Panc1 (cell line): ENCODE data around the gene STXBP1. TPM values are rescaled to one million over a fixed set of nuclear protein-coding genes. Genes with fewer than 3 reads are reported as not detected.

ENCODE experiments used
- ATAC-seq: fragments of 200-7000 bp; cut with Tn5 transposase; 2 replicates; pipeline ENCODE4 v1.9.1; 2020; ENCODE audit warnings: mild to moderate bottlenecking, moderate library complexity
- BruUV-seq: library from RNA; stranded (reverse); fragments of 400-500 nt; replicated peaks from 2 replicates; lab custom pipeline; 2021; lab: Mats Ljungman, UMichigan
- CTCF ChIA-PET: fragments of 300-600 bp; sonication (Branson Sonifier 250); formaldehyde crosslinking; loops from one replicate; lab custom pipeline; 2022; ENCODE audit warnings: antibody characterized with exemption; lab: Charles Lee
- POLR2A ChIA-PET: fragments of 300-600 bp; sonication (Branson Sonifier 250); formaldehyde crosslinking; loops from one replicate; lab custom pipeline; 2022; ENCODE audit warnings: antibody characterized with exemption; lab: Charles Lee
- DNase-seq: peaks from one replicate; pipeline ENCODE4 v3.0.0-alpha.2; 2010; ENCODE audit warnings: low read depth, low spot score
- H3K27ac ChIP-seq: 2 replicates; pipeline ENCODE4 v1.5.1; 2011; ENCODE audit warnings: mild to moderate bottlenecking, low read length, inconsistent platforms
- H3K27me3 ChIP-seq: fragments of 200-500 bp; sonication (Bioruptor generic); 2 replicates; pipeline ENCODE4 v1.6.0; 2014; ENCODE audit warnings: low read length, inconsistent platforms; ENCODE audit not compliant: control insufficient read depth, insufficient read depth
- H3K36me3 ChIP-seq: fragments of 200-500 bp; sonication (Bioruptor generic); 2 replicates; pipeline ENCODE4 v1.5.1; 2014; ENCODE audit warnings: inconsistent platforms, mild to moderate bottlenecking, low read length, moderate library complexity; ENCODE audit not compliant: control insufficient read depth, insufficient read depth
- H3K4me1 ChIP-seq: 2 replicates; pipeline ENCODE4 v1.5.1; 2011; ENCODE audit warnings: inconsistent platforms, mild to moderate bottlenecking, low read length, moderate library complexity; ENCODE audit not compliant: control insufficient read depth, insufficient read depth
- H3K4me3 ChIP-seq, 2 experiments: 2 replicates each; pipeline ENCODE4 v1.5.1; 2011 to 2012; ENCODE audit warnings: low read depth in 2 of 2, low read length in 2 of 2, mild to moderate bottlenecking in 2 of 2, inconsistent platforms in 1 of 2, moderate library complexity in 1 of 2
- H3K9me3 ChIP-seq: fragments of 200-500 bp; sonication (Bioruptor generic); 2 replicates; pipeline ENCODE4 v1.5.1; 2014; ENCODE audit warnings: low read depth, mild to moderate bottlenecking, inconsistent platforms, low read length, moderate library complexity; ENCODE audit not compliant: control insufficient read depth, insufficient read depth
- POLR2AphosphoS5 ChIP-seq: IDR thresholded peaks from 2 replicates; pipeline ENCODE4 v1.6.1; 2012; ENCODE audit warnings: mild to moderate bottlenecking, low read depth, low read length, moderate library complexity
- SIN3A ChIP-seq: IDR thresholded peaks from 2 replicates; pipeline ENCODE4 v1.6.1; 2012; ENCODE audit warnings: low read depth, mild to moderate bottlenecking, low read length, moderate library complexity, borderline replicate concordance; ENCODE audit not compliant: insufficient read depth
- TCF7L2 ChIP-seq: IDR thresholded peaks from 2 replicates; pipeline ENCODE4 v1.6.1; 2011; ENCODE audit warnings: mild to moderate bottlenecking, low read depth, low read length, inconsistent platforms
- in situ Hi-C: cut with HindIII; loops from 2 replicates; pipeline ENCODE4 v1.10.0; 2016; ENCODE audit warnings: low sequenced_read_pairs, low pct_unique_long_range_greater_than_20kb
- intact Hi-C: fragments of 100-400 bp; cut with micrococcal nuclease; formaldehyde crosslinking; loops from one replicate; pipeline ENCODE4 v1.10.0; 2022; ENCODE audit not compliant: unreplicated experiment
- total RNA-seq: library from RNA; stranded (reverse); gene quantifications from one replicate; pipeline ENCODE4 v1.2.1, GENCODE V29; 2021; ENCODE audit not compliant: unreplicated experiment
- TF ChIP-seq, protein P1 (sequence below): fragments of 450-650 bp; IDR thresholded peaks from 2 replicates; pipeline ENCODE4 v1.5.1; 2017; ENCODE audit warnings: mild to moderate bottlenecking
- TF ChIP-seq, protein P2 (sequence below), 2 experiments: IDR thresholded peaks; 2 replicates each; pipeline ENCODE4 v1.6.1; 2011 to 2012; ENCODE audit warnings: low read depth in 2 of 2, control low read depth in 1 of 2, low read length in 1 of 2, mild to moderate bottlenecking in 1 of 2, moderate library complexity in 1 of 2; ENCODE audit not compliant: insufficient read depth in 1 of 2

The STXBP1 gene
- total RNA-seq, 1 experiment from 2014 or later, result 67.5 TPM

DNA sequence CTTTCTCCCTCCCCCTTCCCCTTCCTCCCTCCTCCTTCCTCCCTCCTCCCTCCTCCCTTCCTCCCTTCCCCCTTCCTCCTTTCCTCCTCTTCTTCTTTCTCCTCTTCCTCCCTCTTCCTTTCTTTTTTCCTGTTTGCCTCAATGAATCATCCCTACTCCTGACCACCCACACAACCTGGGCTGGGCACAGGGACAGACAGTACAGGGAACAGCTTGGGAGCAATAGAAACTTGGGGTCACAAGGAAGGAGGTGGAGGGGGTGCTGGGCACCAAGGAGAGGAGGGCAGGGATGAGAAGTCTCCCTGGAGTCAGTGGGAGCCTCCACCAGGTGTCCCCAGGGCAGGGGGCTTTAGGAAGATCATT is 108.8 kb downstream of the STXBP1 start:
- Histone ChIP-seq H3K27me3 (no peaks in the 10 kb centered on the region), H3K4me3 (no peak overlapping the region), H3K36me3 (no peaks in the 10 kb centered on the region), H3K9me3 (no peaks in the 10 kb centered on the region), H3K4me1 (peaks cover 3% of the 10 kb centered on the region; the same call in 1 of the 2 replicates), H3K27ac (no peak overlapping the region)
- in situ Hi-C loops (no loop called here), intact Hi-C loops (no loop called here)
- TF ChIP-seq TCF7L2 (no peak), POLR2AphosphoS5 (no peak), SIN3A (no peak)
- TF ChIP-seq, protein P1, sequence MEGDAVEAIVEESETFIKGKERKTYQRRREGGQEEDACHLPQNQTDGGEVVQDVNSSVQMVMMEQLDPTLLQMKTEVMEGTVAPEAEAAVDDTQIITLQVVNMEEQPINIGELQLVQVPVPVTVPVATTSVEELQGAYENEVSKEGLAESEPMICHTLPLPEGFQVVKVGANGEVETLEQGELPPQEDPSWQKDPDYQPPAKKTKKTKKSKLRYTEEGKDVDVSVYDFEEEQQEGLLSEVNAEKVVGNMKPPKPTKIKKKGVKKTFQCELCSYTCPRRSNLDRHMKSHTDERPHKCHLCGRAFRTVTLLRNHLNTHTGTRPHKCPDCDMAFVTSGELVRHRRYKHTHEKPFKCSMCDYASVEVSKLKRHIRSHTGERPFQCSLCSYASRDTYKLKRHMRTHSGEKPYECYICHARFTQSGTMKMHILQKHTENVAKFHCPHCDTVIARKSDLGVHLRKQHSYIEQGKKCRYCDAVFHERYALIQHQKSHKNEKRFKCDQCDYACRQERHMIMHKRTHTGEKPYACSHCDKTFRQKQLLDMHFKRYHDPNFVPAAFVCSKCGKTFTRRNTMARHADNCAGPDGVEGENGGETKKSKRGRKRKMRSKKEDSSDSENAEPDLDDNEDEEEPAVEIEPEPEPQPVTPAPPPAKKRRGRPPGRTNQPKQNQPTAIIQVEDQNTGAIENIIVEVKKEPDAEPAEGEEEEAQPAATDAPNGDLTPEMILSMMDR, result no peak
- TF ChIP-seq, protein P2, sequence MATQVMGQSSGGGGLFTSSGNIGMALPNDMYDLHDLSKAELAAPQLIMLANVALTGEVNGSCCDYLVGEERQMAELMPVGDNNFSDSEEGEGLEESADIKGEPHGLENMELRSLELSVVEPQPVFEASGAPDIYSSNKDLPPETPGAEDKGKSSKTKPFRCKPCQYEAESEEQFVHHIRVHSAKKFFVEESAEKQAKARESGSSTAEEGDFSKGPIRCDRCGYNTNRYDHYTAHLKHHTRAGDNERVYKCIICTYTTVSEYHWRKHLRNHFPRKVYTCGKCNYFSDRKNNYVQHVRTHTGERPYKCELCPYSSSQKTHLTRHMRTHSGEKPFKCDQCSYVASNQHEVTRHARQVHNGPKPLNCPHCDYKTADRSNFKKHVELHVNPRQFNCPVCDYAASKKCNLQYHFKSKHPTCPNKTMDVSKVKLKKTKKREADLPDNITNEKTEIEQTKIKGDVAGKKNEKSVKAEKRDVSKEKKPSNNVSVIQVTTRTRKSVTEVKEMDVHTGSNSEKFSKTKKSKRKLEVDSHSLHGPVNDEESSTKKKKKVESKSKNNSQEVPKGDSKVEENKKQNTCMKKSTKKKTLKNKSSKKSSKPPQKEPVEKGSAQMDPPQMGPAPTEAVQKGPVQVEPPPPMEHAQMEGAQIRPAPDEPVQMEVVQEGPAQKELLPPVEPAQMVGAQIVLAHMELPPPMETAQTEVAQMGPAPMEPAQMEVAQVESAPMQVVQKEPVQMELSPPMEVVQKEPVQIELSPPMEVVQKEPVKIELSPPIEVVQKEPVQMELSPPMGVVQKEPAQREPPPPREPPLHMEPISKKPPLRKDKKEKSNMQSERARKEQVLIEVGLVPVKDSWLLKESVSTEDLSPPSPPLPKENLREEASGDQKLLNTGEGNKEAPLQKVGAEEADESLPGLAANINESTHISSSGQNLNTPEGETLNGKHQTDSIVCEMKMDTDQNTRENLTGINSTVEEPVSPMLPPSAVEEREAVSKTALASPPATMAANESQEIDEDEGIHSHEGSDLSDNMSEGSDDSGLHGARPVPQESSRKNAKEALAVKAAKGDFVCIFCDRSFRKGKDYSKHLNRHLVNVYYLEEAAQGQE (IDR thresholded peaks at IDR 0.05; ENCODE audit: insufficient read depth in 1 of 2, low read depth in 2 of 2, low read length in 1 of 2), result no peak
- ATAC-seq, result no peak
- BruUV-seq, result no TSS peak
- no peak for DNase-seq
- CTCF ChIA-PET, result interaction anchor here (0.6 kb wide), 1 partner anchor 41 kb away, joined by 3 read pairs; no protein-coding TSS in a partner anchor
- POLR2A ChIA-PET, result no interaction called here

DNA sequence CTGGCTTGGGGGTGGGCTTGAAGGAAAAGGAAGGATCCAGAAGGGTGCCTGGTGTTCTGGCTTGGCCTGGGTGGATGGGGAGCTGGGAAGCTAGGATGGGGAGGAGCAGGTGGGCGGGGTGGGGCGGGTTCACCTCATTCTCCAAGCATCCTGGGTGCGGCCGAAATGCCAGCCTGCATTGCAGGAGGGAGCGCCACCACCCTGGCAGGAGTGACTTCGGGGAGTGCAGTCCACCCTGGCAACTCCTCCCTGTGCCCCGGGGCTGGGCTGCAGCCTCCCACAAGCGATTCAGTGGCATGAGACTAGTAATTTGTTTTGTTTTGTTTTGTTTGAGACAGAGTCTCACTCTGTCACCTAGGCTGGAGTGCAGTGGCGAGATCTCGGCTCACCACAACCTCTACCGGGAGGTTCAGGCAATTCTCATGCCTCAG is 109.3 kb downstream of the STXBP1 start:
- H3K4me1 ChIP-seq, result peaks cover 3% of the 10 kb centered on the region; the same call in 1 of the 2 replicates
- H3K27ac ChIP-seq, result no peak overlapping the region
- no peaks in the 10 kb centered on the region for H3K36me3 ChIP-seq
- POLR2A ChIA-PET, result no interaction called here
- intact Hi-C loops, result no loop called here
- in situ Hi-C loops, result no loop called here
- no TSS peak for BruUV-seq
- CTCF ChIA-PET, result interaction anchor here (0.5 to 0.6 kb wide), 2 partner anchors 13 to 42 kb away, joined by 3 read pairs; partner anchors contain the start of gene TOR2A
- DNase-seq (no peak), ATAC-seq (peak; percentile 65)
- H3K4me3 ChIP-seq, result no peak overlapping the region
- H3K9me3 ChIP-seq, result no peaks in the 10 kb centered on the region
- no peaks in the 10 kb centered on the region for H3K27me3 ChIP-seq
- TF ChIP-seq, protein P1, result no peak
- no peak for TF ChIP-seq SIN3A
- no peak for TF ChIP-seq TCF7L2
- TF ChIP-seq, protein P2 (IDR thresholded peaks at IDR 0.05; ENCODE audit: insufficient read depth in 1 of 2, low read depth in 2 of 2, low read length in 1 of 2), result no peak
- TF ChIP-seq POLR2AphosphoS5, result no peak
